GM12878 (cell line): ENCODE data around the gene SASH1. TPM values are rescaled to one million over a fixed set of nuclear protein-coding genes. Genes with fewer than 3 reads are reported as not detected.

ENCODE experiments used
- ATAC-seq: fragments of 200-7000 bp; cut with Tn5 transposase; 3 replicates; pipeline ENCODE4 v1.9.1; 2020; ENCODE audit warnings: mild to moderate bottlenecking, moderate library complexity
- BruUV-seq: library from RNA; stranded (reverse); fragments of 400-500 nt; replicated peaks from 2 replicates; lab custom pipeline; 2021; lab: Mats Ljungman, UMichigan
- CTCF ChIA-PET: fragments of 300-600 bp; sonication (Branson Sonifier 250); formaldehyde crosslinking; extraction: SDS; loops from one replicate; lab custom pipeline; 2021; ENCODE audit warnings: inconsistent platforms; lab: Yijun Ruan, JAX
- POLR2A ChIA-PET: fragments of 350-600 bp; formaldehyde crosslinking; extraction: SDS; loops from one replicate; lab custom pipeline; 2021; ENCODE audit warnings: inconsistent platforms; lab: Charles Lee
- RAD21 ChIA-PET: fragments of 300-600 bp; sonication (Branson Sonifier 250); formaldehyde crosslinking; loops from one replicate; lab custom pipeline; 2023; ENCODE audit warnings: antibody characterized with exemption; ENCODE audit not compliant: unreplicated experiment; lab: Charles Lee
- SMC1A ChIA-PET: fragments of 300-600 bp; sonication (Branson Sonifier 250); formaldehyde crosslinking; loops from one replicate; lab custom pipeline; 2023; ENCODE audit not compliant: unreplicated experiment, uncharacterized antibody; lab: Charles Lee
- DNase-seq: peaks from one replicate; pipeline ENCODE4 v3.0.0-alpha.2; 2011; ENCODE audit warnings: low read depth, low spot score
- FAIRE-seq: peaks from 3 replicates; lab custom pipeline; 2011; peaks lifted over from hg19 to GRCh38; lab: Jason Lieb, UNC
- H2AFZ ChIP-seq: 2 replicates; pipeline ENCODE4 v1.6.0; 2011; ENCODE audit warnings: low read depth, low read length, control low read depth; ENCODE audit not compliant: control insufficient read depth
- H3K27ac ChIP-seq: 2 replicates; pipeline ENCODE4 v1.5.1; 2011; ENCODE audit warnings: control low read depth; ENCODE audit not compliant: control insufficient read depth, insufficient read depth
- H3K27me3 ChIP-seq, 2 experiments: replicated peaks in 1 of 2; 2 replicates each; pipeline versions ENCODE4 v1.6.0 to v1.6.1; 2011; ENCODE audit warnings: low read length in 1 of 2; ENCODE audit not compliant: control insufficient read depth in 2 of 2, insufficient read depth in 2 of 2
- H3K36me3 ChIP-seq, 2 experiments: 2 replicates each; pipeline ENCODE4 v1.5.1; 2011; ENCODE audit warnings: low read length in 1 of 2; ENCODE audit not compliant: control insufficient read depth in 2 of 2, insufficient read depth in 2 of 2
- H3K4me1 ChIP-seq: 2 replicates; pipeline ENCODE4 v1.6.1; 2011; ENCODE audit warnings: mild to moderate bottlenecking, low read length, moderate library complexity, mixed read lengths; ENCODE audit not compliant: control insufficient read depth, insufficient read depth
- H3K4me2 ChIP-seq: 2 replicates; pipeline ENCODE4 v1.6.0; 2011; ENCODE audit warnings: control low read depth; ENCODE audit not compliant: control insufficient read depth, insufficient read depth
- H3K4me3 ChIP-seq: fragments of 200-600 bp; sonication (generic); 2 replicates; pipeline ENCODE4 v1.5.1; 2016
- H3K79me2 ChIP-seq: 2 replicates; pipeline ENCODE4 v1.6.0; 2011; ENCODE audit warnings: low read length; ENCODE audit not compliant: control insufficient read depth, insufficient read depth
- H3K9ac ChIP-seq: 2 replicates; pipeline ENCODE4 v1.8.0; 2011; ENCODE audit warnings: low read length, control low read depth, mixed read lengths; ENCODE audit not compliant: control insufficient read depth, insufficient read depth
- H3K9me3 ChIP-seq: replicated peaks from 3 replicates; pipeline ENCODE4 v1.5.1; 2011; ENCODE audit warnings: mild to moderate bottlenecking, low read length; ENCODE audit not compliant: control insufficient read depth, insufficient read depth
- H4K20me1 ChIP-seq: 2 replicates; pipeline ENCODE4 v1.6.0; 2011; ENCODE audit not compliant: control insufficient read depth, insufficient read depth
- BCLAF1 ChIP-seq: fragments of 450-650 bp; IDR thresholded peaks from 2 replicates; pipeline ENCODE4 v1.6.1; 2017; ENCODE audit warnings: antibody characterized with exemption, mild to moderate bottlenecking, moderate library complexity
- CUX1 ChIP-seq: IDR thresholded peaks from 2 replicates; pipeline ENCODE4 v1.6.1; 2012; ENCODE audit warnings: improper control_type of control experiment, low read depth, low read length; ENCODE audit not compliant: insufficient replicate concordance
- FOXM1 ChIP-seq: IDR thresholded peaks from 2 replicates; pipeline ENCODE4 v1.6.1; 2012; ENCODE audit warnings: low read depth, mild to moderate bottlenecking, inconsistent platforms, low read length, moderate library complexity
- REST ChIP-seq: IDR thresholded peaks from 2 replicates; pipeline ENCODE4 v1.6.1; 2012; ENCODE audit warnings: mild to moderate bottlenecking, low read depth, low read length
- SMC3 ChIP-seq: IDR thresholded peaks from 2 replicates; pipeline ENCODE4 v1.6.1; 2011; ENCODE audit warnings: low read length, improper control_type of control experiment, borderline replicate concordance
- SREBF2 ChIP-seq: IDR thresholded peaks from 2 replicates; pipeline ENCODE4 v1.6.1; 2012; ENCODE audit warnings: mild to moderate bottlenecking, low read length
- STAT1 ChIP-seq: fragments of 450-650 bp; conservative IDR thresholded peaks from 2 replicates; pipeline ENCODE4 v1.6.1; 2014; ENCODE audit warnings: antibody characterized with exemption, mild to moderate bottlenecking
- YY1 ChIP-seq: IDR thresholded peaks from 2 replicates; pipeline ENCODE4 v1.6.1; 2011; ENCODE audit warnings: low read depth, mild to moderate bottlenecking, low read length
- ZNF622 ChIP-seq: fragments of 450-650 bp; IDR thresholded peaks from 2 replicates; pipeline ENCODE4 v1.6.1; 2017; ENCODE audit warnings: mild to moderate bottlenecking, inconsistent platforms
- WGBS: methylation state at CpG from one replicate; pipeline ENCODE4 v1.1.6; 2016; ENCODE audit warnings: low lambda C conversion rate; ENCODE audit not compliant: insufficient replicate concordance, insufficient coverage; ENCODE audit errors: missing lambda C conversion rate; 5-methylcytosine and 5-hydroxymethylcytosine counted together
- in situ Hi-C: fragments of 300-500 bp; cut with MboI; formaldehyde crosslinking; loops from 9 replicates; pipeline ENCODE4 v1.14.3; 2018; ENCODE audit warnings: mixed read lengths
- intact Hi-C: fragments of 100-400 bp; cut with micrococcal nuclease; formaldehyde crosslinking; loops from one replicate; pipeline ENCODE4 v1.14.2; 2022; ENCODE audit not compliant: unreplicated experiment
- polyA plus RNA-seq, 11 experiments: library from polyadenylated mRNA; depleted of rRNA in 4 of 11; unstranded in 6 of 11; stranded (reverse) in 5 of 11; fragments of >200 nt; fragmentation: Nextera tagmentation in 4 of 11; fragmentation: Illumina TruSeq in 1 of 11; extraction: Ambion mirVana in 4 of 11; extraction: Trizol in 1 of 11; gene quantifications; 1 replicate in 1 of 11; 2 replicates in 10 of 11; pipeline versions ENCODE4 v1.2.1 to v1.2.3, GENCODE V29; 2011 to 2016; ENCODE audit warnings: inconsistent platforms in 2 of 11, missing spikeins in 2 of 11, low read depth in 1 of 11
- total RNA-seq, 4 experiments: library from RNA; depleted of rRNA in 3 of 4; stranded (reverse); fragments of >200 nt in 3 of 4; fragmentation: Illumina TruSeq in 1 of 4; extraction: Trizol in 1 of 4; gene quantifications; 2 replicates each; pipeline versions ENCODE4 v1.2.1 to v1.2.3, GENCODE V29; 2013 to 2021

The SASH1 gene
- total and polyA plus RNA-seq, 10 of the 15 experiments (the other 5 are each of a cell fraction or from before 2014, with no cell fraction given), result 0.01 to 0.73 (median 0.14) TPM; not detected in 4

- Histone ChIP-seq H3K4me3 (no peak overlapping the region), H3K27me3 (no peaks in the 10 kb centered on the region), H3K79me2 (no peaks in the 10 kb centered on the region), H3K4me2 (no peak overlapping the region), H3K36me3 (no peaks in the 10 kb centered on the region), H3K27ac (no peak overlapping the region), H3K9ac (no peak overlapping the region), H4K20me1 (no peaks in the 10 kb centered on the region), H3K9me3 (no peaks in the 10 kb centered on the region), H2AFZ (no peak overlapping the region), H3K4me1 (no peaks in the 10 kb centered on the region)
- CTCF ChIA-PET, result interaction anchor here (0.6 to 8.5 kb wide), 14 partner anchors 11 to 1602 kb away, joined by 3 to 91 read pairs (median 5); no protein-coding TSS in a partner anchor
- intact Hi-C loops, result loop anchor here (1.0 to 10.0 kb wide), 4 partner anchors 287 to 1070 kb away; partner anchors contain the start of gene SAMD5
- DNase-seq, result peak; percentile 12
- peak; percentile 86 for FAIRE-seq
- SMC1A ChIA-PET, result interaction anchor here (0.7 to 1.9 kb wide), 3 partner anchors 287 to 1113 kb away, joined by 3 to 14 read pairs (median 7); no protein-coding TSS in a partner anchor
- WGBS, result 20% methylated on average over 5 of the region's 5 CpGs
- in situ Hi-C loops, result loop anchor here (5.0 kb wide), 1 partner anchor 277 kb away; no protein-coding TSS in a partner anchor
- peak; percentile 92 for ATAC-seq
- no TSS peak for BruUV-seq
- RAD21 ChIA-PET, result interaction anchor here (0.7 to 1.0 kb wide), 4 partner anchors 285 to 1607 kb away, joined by 3 to 4 read pairs (median 3); no protein-coding TSS in a partner anchor
- POLR2A ChIA-PET, result no interaction called here
- TF ChIP-seq FOXM1 (no peak), REST (no peak), BCLAF1 (no peak), STAT1 (no peak), CUX1 (no peak), SMC3 (peak; percentile 80), SREBF2 (no peak), ZNF622 (no peak), YY1 (0 out of 2 replicates have a peak, but pooled peaks have one; percentile 33)
Observed at GRCh38 chr6:148464319-148465010, 121.8 kb downstream of the SASH1 start.
